HG02840 (cell line): ENCODE data around the gene SEZ6L.
"Not testable (repeated sequence)": the region's sequence is repeated elsewhere in the genome, so short reads cannot be mapped to it uniquely, and the experiment has no call there.

ENCODE experiments used
- ATAC-seq: cut with Tn5 transposase; IDR thresholded peaks from one replicate; pipeline ENCODE4 v1.9.1; 2021; ENCODE audit warnings: mild to moderate bottlenecking, moderate library complexity, moderate number of reproducible peaks; ENCODE audit not compliant: unreplicated experiment, low FRiP score

The SEZ6L gene

DNA sequence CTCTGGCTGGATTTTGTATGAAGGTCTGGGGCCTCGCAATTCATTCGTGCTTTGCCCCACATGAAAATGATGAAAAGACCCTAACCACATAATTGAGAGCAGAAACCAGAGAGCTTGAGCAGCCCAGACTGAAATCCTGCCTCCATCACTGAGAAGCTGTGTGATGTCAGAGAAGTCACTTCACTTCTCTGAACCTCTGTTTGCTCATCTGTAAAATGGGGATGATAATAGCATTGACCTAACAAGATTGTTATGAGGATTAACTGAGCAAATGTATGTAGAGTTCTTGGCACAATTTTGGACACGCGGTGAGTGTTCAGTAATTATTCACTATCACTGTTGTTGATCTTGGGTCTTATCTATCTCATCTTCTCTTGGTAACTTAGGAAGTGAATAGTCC is 203.6 kb downstream of the SEZ6L start:
- ATAC-seq = no peak

DNA sequence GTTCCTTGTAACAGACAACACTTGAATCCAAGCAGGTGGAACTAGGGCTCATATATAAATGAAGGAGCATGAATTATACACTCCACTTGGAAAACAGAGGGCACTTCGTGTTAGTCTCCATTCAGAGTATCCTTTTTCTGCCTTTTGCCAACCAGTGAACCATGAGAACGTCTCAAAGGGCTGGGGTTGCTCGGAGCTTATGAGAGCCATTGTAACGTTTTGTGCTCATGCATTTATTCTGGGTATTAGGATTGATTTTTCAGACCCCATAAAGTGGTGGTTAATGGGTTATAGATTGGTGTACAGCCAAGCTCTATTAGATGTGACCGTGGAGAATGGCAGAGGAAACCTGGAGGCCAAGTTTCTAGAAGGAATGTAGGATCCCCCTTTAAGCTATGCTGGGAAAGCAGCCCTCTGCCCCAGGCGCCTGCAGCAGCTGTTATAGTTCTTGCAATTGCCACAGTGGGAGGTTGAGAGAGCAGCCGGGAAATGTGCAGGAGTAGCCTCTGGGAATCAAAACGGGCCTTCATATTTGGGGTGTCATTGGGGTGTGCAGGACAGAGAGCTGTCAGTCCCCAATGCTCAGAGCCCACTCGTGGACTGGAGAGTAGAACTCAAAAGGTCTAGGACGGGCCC is 205.2 kb downstream of the SEZ6L start:
- ATAC-seq = no peak

GRCh38 chr22:26377170-26377830 is 208.0 kb downstream of the SEZ6L start:
- no peak for ATAC-seq

DNA sequence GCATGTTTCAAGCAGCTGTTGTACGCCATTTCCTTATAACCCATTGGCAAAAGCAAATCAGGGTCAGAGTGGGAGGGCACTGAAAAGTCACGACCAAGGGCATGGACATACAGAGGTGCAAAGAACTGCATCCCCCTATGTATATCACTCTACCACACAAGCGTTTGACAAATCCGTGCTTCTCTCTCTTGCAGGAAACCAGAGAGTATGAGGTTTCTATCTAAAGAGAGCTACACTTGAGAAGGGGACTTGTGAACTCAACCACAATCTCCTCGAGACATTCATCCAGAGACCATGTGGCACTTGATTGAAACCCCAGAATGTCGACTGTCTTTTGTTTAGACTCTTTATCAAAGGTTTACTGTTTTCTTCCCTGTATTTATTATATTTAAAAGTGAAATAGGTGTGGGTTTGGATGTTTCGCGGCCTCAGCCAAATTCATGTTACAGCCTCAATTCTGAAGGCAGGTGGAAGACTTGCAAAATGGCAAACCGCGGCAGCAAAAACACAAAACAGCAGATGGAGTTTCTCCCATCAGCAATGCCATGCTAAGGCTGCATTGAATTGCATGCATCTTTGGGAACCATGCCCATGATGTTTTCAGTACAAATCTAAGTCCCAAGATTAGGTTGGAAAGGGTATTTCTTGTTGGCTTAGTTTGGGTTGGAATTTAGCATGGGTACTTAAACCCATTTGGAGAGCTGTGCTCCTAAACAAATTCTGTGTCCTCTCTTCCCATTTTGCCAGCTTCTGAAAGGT is 211.0 kb downstream of the SEZ6L start:
- ATAC-seq = no peak

DNA sequence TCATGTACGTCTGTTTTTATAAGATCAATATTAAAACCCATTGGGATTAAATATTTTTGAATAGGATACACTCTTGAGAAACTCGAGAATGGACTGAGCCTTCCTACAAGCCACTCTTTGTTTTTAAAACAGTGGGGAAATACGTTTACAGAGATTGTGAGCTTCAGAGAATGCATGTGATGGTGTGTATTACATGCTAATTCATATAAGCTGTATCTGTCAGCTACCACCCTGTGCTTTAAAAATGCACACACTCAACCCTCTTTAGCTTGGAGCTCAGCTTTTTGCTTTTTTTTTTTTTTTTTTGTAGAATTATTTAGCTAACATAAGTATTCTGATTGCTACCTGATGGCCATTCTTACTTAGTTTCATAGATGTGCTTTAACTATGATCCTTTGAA is 213.5 kb downstream of the SEZ6L start:
- ATAC-seq = no peak

GRCh38 chr22:26383968-26384556 is 214.8 kb downstream of the SEZ6L start:
- ATAC-seq = no peak

GRCh38 chr22:26385164-26385563 is 215.9 kb downstream of the SEZ6L start:
- ATAC-seq = no peak

DNA sequence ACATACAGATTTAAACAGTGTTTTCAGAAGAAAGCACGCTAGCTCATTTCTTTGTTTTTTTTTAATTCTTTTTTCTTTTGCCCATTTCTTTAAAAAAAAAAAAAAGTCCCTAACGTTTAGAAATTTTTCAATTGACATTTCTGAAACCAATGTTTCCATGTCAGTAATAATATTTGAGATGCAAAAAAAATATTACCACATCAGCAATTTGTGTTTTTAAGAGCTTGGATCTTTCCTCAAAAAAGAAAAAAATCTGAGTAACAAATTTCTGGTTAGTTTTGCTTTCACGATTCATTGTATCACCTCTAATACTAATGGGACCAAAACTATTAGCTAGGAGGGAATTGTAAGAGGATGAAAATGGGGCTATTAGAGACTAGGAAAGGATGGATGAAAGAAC is 219.9 kb downstream of the SEZ6L start:
- no peak for ATAC-seq

GRCh38 chr22:26391091-26391490 is 221.8 kb downstream of the SEZ6L start:
- no peak for ATAC-seq

GRCh38 chr22:26391623-26392022 is 222.4 kb downstream of the SEZ6L start:
- ATAC-seq = no peak

GRCh38 chr22:26393929-26394328 is 224.7 kb downstream of the SEZ6L start:
- ATAC-seq = no peak

DNA sequence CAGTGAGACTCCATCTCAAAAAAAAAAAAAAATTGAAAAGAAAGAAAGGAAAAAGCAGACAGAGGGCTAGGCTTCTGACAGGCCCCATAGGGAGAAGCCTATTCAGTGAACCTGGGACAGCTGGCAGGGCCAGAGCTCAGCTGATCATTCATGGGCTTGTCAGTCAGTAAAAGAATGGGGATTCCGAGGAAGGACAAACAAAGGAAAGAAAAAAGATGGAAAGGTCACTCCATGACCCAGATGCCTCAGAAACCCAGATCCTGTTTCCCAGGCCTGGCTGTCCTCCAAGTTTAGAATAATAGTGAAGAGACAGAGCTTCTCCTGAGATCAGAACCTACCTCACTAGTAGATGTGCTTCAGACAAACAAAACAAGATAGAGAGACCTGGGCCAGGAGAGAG is 225.5 kb downstream of the SEZ6L start:
- ATAC-seq = no peak

DNA sequence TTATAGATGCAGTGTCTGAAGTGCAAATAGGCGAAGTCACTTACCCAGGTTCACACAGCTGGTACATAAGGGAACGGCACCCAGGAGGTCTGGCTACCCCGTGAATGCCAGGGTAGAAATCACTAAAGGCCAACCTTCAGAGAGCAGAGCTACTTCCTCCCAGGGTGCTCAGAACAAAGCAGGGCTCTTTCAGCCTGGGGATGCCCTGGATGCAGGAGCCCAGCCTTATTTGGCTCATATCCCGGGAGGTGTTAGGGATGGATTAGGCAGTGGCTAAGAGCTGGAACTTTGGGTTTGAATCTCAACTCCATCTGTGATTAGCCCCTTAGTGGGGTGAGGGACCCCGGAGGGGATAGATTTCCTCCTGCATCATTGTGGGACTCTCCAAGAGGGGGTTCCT is 226.7 kb downstream of the SEZ6L start:
- ATAC-seq = no peak

DNA sequence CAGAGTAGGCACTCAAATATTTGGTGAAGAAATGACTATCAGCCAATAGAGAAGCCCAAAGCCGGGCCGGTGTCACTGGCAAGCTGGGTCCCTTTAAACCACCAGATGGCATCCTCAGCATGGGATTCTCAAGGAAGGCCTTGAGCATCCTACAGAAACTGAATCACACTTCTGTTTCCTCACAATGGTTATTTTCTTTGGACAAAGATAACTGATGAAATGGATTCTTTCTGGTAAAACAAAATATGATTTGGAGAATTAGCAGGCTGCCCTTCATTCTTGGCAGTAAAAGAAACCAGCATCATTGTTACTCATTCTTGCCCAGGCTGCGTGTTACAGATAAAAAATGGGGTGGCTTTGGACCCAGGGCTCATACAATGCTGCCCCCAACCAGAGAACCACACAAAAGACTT is 229.5 kb downstream of the SEZ6L start:
- ATAC-seq = no peak

GRCh38 chr22:26399289-26399688 is 230.0 kb downstream of the SEZ6L start:
- no peak for ATAC-seq

DNA sequence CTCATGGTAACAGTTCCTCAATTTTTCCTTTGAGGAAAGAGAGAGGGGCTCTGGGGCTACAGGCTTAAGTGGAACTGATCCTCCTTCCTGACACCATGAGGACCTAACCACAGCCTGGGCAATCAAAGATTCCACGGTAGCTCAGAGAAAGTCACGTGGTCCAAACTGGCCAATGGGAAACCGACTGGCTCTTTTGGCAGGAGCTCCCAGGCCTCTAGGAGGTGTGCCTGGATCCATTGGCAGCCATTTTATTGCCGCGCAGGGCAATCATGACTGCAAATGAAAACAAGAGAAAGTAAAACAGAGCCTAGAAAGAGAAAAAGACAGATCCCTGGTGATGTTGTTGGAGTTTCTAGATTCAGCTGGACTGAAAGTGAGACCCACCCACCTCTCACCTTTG is 232.5 kb downstream of the SEZ6L start:
- ATAC-seq = no peak

GRCh38 chr22:26404851-26405421 is 235.7 kb downstream of the SEZ6L start:
- ATAC-seq = no peak

- no peak for ATAC-seq
Measured at GRCh38 chr22:26406118-26406517, 236.9 kb downstream of the SEZ6L start.

- not testable (repeated sequence) for ATAC-seq
Measured at GRCh38 chr22:26408562-26409220, 239.4 kb downstream of the SEZ6L start.

GRCh38 chr22:26409719-26410335 is 240.6 kb downstream of the SEZ6L start:
- no peak for ATAC-seq
